ENCODE measurements around the gene NBEAL2. TPM values are rescaled to one million over a fixed set of nuclear protein-coding genes. Genes with fewer than 3 reads are reported as not detected.

NBEAL2 gene
- total and polyA plus RNA-seq, 7 donors: 5.4 to 13.0 (median 7.4) TPM

DNA sequence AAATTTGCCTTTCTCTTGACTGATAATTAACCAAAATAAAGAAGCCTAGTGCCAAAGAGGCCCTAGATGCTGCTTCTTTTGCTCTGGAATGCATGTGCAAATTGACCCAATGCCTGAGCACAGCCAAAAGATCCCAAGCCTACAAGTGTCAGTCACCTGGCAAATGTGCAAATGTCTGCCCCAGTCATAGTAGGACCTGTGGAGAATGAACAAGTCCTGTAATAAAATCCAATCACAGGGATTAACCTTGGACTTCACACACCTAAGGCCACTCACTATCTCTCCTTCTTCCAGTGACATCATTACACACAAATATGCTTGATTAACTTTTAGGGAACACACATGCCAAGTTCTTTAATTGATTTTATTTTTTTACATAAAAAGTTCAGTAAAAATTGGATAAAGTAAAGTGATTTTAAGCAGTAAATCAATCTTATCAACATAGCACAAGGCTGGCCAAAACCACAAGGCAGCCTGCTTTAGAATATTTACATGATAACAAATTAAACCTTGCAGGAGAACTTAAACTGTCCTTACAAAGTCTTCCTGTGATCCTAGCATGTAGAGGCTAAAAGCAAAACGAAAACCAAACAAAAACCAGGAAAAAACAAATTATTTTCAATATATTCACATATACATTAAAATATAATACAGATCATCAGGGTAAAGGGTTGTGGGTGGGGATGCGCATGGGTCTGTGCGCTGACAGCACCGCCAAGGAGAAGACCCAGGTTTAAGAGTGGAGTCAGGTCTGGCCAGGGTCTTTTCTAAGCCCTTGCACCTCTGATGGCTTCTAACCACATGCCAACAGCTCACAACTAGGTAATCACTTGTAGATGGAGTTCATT, 36.8 kb downstream of the NBEAL2 start:
- WGBS, 3 donors: 94 to 97% (median 95%) methylated on average over 4 of the region's 4 CpGs
- Histone ChIP-seq H3K27ac (peak overlapping the region; percentile 6), H3K9me3 (no peaks in the 10 kb centered on the region), H3K27me3 (ENCODE audit: insufficient read depth in 3 of 3, low read length in 2 of 3) (no peaks in the 10 kb centered on the region), H3K36me3 (ENCODE audit: insufficient read depth in 1 of 2, low read depth in 1 of 2) (peaks cover 11 to 50% of the 10 kb centered on the region in 2 donors), H3K4me1 (peaks cover 34% of the 10 kb centered on the region), H3K4me3 (no peak overlapping the region)
- TF ChIP-seq, protein P1, sequence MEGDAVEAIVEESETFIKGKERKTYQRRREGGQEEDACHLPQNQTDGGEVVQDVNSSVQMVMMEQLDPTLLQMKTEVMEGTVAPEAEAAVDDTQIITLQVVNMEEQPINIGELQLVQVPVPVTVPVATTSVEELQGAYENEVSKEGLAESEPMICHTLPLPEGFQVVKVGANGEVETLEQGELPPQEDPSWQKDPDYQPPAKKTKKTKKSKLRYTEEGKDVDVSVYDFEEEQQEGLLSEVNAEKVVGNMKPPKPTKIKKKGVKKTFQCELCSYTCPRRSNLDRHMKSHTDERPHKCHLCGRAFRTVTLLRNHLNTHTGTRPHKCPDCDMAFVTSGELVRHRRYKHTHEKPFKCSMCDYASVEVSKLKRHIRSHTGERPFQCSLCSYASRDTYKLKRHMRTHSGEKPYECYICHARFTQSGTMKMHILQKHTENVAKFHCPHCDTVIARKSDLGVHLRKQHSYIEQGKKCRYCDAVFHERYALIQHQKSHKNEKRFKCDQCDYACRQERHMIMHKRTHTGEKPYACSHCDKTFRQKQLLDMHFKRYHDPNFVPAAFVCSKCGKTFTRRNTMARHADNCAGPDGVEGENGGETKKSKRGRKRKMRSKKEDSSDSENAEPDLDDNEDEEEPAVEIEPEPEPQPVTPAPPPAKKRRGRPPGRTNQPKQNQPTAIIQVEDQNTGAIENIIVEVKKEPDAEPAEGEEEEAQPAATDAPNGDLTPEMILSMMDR (IDR thresholded peaks at IDR 0.05): no peak
- ATAC-seq (no peak), DNase-seq (no peak)
- intact Hi-C loops (cut with DNase I): no loop called here

DNA sequence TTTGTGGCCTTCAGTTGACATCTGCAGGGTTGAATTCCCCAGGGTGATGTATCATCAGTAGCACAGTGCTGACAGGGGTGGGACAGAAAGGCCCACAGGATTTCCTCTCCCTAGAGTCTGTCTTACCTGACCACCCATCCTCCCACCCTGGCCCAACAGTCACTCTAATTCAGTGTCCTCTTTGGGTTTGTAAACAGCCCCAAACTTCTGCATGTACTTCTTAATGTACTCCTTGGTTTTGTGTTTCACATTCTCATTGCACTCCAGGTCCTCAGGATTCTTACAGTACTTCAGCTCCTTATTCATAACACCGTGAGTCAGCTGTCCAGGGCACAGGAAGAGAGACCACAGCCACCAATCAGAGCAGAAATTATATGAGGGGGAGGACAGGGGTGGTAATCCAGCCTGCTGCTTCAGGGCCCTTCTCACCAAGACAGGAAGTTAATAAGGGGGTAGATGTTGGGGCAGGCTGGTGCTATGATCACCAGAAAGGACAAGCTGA, 37.5 kb downstream of the NBEAL2 start:
- TF ChIP-seq, protein P1 (IDR thresholded peaks at IDR 0.05): no peak
- intact Hi-C loops (cut with DNase I): no loop called here
- Histone ChIP-seq H3K4me3 (no peak overlapping the region), H3K27me3 (ENCODE audit: insufficient read depth in 3 of 3, low read length in 2 of 3) (no peaks in the 10 kb centered on the region), H3K4me1 (peaks cover 35% of the 10 kb centered on the region), H3K36me3 (ENCODE audit: insufficient read depth in 1 of 2, low read depth in 1 of 2) (peaks cover 11 to 50% of the 10 kb centered on the region in 2 donors), H3K9me3 (no peaks in the 10 kb centered on the region), H3K27ac (peak overlapping the region; percentile 39)
- ATAC-seq (peak; percentile 24 to 53 (median 50)), DNase-seq (no peak)
- WGBS, 3 donors: 27 to 71% (median 43%) methylated on average over 1 of the region's 1 CpG

DNA sequence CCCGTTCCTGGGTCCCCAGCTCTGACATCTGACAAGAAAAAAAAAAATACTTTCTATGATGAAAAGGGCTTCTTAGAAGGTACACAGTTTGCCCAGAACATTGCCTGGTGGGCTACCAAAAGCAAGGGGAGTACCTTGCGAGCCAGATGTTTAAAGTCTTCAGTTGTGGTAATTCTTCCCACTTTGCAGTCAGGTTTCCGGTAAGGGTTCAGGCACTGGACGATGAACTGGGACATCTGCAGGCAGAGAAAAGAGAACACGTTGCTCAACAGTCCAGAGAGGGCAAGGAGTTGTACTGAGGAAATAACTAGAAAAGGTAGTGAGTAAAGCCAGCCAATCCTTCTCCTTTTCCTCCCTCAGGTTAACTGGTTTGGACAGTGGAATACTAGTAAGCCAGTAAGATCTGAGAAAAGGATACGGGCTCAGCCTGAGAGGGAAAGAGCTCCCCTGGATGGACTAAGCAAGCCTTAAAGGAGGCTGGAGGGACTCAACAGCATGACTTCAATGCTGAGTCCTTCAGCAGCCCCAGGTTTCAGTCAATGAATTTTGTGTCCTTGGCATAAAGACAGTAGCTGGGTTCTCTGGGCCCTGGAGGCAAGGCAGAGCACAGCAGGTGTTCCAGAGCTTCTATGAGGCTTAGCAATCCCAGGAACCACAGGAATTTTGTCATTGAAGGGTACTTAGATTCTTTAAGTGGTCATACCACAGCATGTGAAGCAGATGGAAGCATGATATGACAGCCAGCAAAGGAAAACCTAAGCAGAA, 38.2 kb downstream of the NBEAL2 start:
- DNase-seq: no peak
- no peak overlapping the region for H3K4me3 ChIP-seq
- peaks cover 11 to 50% of the 10 kb centered on the region in 2 donors for H3K36me3 ChIP-seq (ENCODE audit: insufficient read depth in 1 of 2, low read depth in 1 of 2)
- H3K9me3 ChIP-seq: no peaks in the 10 kb centered on the region
- ATAC-seq: peak in 2 of 4 donors; percentile 15
- H3K4me1 ChIP-seq: peaks cover 35% of the 10 kb centered on the region
- peak overlapping the region; percentile 39 for H3K27ac ChIP-seq
- H3K27me3 ChIP-seq (ENCODE audit: insufficient read depth in 3 of 3, low read length in 2 of 3): no peaks in the 10 kb centered on the region
- WGBS, 3 donors: 86 to 89% (median 86%) methylated on average over 6 of the region's 6 CpGs
- TF ChIP-seq, protein P1 (IDR thresholded peaks at IDR 0.05): no peak
- intact Hi-C loops (cut with DNase I): no loop called here

DNA sequence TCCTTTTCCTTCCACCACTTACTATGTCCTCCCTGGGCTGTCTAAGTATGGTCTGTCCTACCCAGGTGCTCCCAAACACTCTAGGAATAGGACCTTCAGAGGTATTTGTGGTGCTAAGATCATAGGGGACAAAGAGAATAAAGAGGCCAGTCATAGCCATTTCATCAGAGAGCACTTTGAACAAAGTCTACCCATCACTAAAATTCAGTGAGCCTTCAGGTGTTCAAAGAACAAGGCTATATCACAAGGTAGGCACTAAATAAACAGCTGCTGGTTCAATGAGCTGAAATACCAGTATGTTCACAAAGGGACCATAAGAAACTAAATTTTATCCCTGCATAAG, 38.8 kb downstream of the NBEAL2 start:
- DNase-seq (no peak), ATAC-seq (no peak)
- Histone ChIP-seq H3K4me1 (peaks cover 35% of the 10 kb centered on the region), H3K36me3 (ENCODE audit: insufficient read depth in 1 of 2, low read depth in 1 of 2) (peaks cover 11 to 50% of the 10 kb centered on the region in 2 donors), H3K9me3 (no peaks in the 10 kb centered on the region), H3K27me3 (ENCODE audit: insufficient read depth in 3 of 3, low read length in 2 of 3) (no peaks in the 10 kb centered on the region), H3K27ac (peak overlapping the region; percentile 39), H3K4me3 (no peak overlapping the region)
- TF ChIP-seq, protein P1 (IDR thresholded peaks at IDR 0.05): no peak
- intact Hi-C loops (cut with DNase I): no loop called here

Measured in psoas muscle (tissue), 8 donors.